ENCODE measurements around the gene GPC2. TPM values are rescaled to one million over a fixed set of nuclear protein-coding genes. Genes with fewer than 3 reads are reported as not detected.

The GPC2 gene
- total RNA-seq, 4 donors from 2014 or later: 0.66 to 2.7 TPM; not detected in 2

DNA sequence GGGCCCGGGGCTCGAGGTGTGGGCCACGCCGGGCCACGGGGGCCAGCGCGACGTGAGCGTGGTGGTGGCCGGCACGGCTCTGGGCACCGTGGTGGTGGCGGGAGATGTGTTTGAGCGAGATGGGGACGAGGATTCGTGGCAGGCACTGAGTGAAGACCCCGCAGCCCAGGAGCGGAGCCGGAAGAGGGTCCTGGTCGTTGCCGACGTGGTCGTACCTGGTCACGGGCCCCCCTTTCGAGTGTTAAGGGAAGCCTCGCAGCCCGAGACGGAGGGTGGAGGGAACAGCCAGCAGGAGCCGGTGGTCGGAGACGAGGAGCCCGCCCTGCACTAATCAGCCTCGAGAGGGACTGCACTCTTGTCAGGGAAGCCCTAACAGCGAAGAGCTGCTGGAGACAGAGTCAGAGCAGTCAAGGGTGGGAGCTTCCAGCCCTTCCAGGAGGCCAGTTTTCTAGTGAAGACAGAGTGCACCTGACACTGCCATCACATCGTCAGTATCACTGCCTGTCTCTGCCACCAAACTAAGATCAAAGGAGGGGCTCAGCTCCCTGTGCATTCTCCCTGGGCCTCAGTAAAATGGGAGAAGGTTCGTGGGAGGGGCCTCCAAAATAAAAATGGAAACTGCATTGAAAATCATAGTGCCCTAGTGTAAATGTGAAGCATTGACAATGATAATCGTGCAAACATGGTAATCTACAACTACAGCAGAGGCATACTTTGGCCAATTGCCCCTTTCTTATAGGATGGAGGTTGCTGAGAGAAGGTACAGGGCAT lies 49.1 kb downstream of the GPC2 start:
- TF ChIP-seq, protein P1, sequence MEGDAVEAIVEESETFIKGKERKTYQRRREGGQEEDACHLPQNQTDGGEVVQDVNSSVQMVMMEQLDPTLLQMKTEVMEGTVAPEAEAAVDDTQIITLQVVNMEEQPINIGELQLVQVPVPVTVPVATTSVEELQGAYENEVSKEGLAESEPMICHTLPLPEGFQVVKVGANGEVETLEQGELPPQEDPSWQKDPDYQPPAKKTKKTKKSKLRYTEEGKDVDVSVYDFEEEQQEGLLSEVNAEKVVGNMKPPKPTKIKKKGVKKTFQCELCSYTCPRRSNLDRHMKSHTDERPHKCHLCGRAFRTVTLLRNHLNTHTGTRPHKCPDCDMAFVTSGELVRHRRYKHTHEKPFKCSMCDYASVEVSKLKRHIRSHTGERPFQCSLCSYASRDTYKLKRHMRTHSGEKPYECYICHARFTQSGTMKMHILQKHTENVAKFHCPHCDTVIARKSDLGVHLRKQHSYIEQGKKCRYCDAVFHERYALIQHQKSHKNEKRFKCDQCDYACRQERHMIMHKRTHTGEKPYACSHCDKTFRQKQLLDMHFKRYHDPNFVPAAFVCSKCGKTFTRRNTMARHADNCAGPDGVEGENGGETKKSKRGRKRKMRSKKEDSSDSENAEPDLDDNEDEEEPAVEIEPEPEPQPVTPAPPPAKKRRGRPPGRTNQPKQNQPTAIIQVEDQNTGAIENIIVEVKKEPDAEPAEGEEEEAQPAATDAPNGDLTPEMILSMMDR (IDR thresholded peaks at IDR 0.05; ENCODE audit: low read depth): no peak

DNA sequence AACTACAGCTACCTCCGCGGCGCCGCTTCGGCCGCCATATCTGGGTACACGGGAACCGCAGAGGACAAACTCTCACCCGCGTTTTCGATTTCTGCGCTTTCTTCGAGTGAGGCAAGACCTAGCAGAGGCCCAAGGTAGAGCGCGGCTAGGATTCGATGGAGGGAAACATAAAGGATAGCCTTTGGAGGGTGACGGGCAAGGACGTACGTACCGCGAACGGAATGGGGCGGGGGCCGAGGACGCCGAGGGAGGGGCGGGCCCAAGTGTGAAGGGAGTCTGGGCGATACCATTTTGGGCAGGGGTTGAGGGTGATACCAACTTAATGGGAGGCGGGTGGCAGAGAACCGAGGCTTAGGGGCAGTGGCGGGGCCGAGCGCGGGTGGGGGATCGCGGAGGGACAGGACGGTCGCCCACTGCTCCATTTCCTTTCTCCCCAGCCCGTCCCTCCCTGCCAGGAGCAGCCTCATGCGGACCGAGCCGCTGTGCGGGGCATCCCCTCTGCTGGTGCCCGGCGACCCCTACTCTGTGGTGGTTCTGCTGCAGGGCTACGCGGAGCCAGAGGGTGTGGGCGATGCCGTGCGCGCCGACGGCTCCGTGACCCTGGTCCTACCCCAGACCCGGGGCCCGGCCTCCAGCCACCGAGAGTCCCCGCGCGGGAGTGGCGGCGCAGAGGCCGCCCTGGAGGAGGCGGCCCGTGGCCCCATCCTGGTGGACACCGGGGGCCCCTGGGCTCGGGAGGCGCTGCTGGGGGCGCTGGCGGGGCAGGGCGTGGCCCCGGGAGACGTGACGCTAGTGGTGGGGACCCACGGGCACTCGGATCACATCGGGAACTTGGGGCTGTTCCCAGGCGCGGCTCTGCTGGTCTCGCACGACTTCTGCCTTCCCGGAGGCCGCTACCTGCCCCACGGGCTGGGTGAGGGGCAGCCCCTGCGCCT lies 50.0 kb downstream of the GPC2 start, which contains the start of gene MBLAC1:
MBLAC1 (plus strand) TSS at position 37 of the 935 bp plus-strand sequence; CDS start at position 466, 429 bp downstream.
- TF ChIP-seq, protein P1 (IDR thresholded peaks at IDR 0.05; ENCODE audit: low read depth): no peak

DNA sequence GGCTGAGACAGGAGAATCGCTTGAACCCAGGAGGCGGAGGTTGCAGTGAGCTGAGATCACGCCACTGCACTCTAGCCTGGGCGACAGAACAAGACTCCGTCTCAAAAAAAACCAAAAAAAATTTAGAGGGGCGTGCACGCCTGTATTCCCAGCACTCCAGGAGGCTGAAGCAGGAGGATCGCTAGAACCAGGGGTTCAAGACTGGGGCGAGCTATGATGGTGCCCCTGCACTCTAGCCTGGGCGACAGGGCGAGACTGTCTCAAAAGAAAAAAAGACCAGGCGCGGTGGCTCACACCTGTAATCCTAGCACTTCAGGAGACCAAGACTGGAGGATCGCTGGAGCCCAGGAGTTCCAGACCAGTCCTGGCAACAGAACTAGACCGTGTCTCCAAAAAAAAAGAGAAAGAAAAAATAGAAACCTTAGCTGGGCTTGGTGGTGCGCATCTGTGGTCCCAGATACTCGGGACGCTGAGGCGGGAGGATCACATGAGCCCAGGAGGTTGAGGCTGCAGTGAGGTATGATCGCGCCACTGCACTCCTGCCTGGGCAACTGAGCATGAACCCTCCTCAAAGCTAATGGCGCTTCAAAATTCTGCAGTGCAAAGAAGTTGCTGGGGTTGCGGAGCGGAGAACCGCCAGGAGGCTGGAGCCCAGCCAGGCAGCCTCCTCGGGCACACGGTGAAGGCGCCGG lies 50.8 kb downstream of the GPC2 start:
- TF ChIP-seq, protein P1 (IDR thresholded peaks at IDR 0.05; ENCODE audit: low read depth): no peak

DNA sequence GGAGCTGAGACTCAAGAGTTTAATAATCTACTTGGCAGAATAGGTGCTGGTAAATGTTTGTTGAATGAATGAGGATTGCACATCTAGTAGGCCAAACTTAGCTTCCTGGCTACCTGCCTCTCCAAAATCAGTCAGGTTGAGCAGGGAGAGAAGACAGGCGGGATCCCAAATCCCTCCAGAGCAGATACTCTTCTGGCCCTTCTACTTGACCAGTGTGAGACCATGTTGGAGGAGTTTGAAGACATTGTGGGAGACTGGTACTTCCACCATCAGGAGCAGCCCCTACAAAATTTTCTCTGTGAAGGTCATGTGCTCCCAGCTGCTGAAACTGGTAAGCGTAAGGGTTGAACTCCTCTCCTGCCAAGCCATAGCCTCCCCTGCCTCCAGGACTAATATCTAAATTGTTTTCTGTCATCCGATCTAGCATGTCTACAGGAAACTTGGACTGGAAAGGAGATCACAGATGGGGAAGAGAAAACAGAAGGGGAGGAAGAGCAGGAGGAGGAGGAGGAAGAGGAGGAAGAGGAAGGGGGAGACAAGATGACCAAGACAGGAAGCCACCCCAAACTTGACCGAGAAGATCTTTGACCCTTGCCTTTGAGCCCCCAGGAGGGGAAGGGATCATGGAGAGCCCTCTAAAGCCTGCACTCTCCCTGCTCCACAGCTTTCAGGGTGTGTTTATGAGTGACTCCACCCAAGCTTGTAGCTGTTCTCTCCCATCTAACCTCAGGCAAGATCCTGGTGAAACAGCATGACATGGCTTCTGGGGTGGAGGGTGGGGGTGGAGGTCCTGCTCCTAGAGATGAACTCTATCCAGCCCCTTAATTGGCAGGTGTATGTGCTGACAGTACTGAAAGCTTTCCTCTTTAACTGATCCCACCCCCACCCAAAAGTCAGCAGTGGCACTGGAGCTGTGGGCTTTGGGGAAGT lies 52.6 kb downstream of the GPC2 start:
- TF ChIP-seq, protein P1 (IDR thresholded peaks at IDR 0.05; ENCODE audit: low read depth): no peak

DNA sequence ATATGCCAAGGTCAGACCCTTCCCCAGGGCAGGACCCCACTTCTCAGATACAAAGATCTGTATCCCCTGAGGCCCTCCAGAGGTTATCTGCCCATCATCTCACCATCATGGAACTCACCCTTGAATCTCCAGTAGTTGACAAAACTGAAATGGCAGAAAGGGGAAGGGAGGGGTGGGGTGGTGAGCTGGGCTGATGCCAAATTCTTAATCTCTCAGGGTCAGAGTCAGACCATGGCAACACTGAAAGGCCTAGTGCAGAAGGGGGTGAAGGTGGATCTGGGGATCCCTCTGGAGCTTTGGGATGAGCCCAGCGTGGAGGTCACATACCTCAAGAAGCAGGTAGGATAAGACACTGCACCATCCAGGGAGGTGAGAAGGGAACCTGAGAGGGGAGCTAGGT lies 54.6 kb downstream of the GPC2 start:
- TF ChIP-seq, protein P1 (IDR thresholded peaks at IDR 0.05; ENCODE audit: low read depth): no peak

DNA sequence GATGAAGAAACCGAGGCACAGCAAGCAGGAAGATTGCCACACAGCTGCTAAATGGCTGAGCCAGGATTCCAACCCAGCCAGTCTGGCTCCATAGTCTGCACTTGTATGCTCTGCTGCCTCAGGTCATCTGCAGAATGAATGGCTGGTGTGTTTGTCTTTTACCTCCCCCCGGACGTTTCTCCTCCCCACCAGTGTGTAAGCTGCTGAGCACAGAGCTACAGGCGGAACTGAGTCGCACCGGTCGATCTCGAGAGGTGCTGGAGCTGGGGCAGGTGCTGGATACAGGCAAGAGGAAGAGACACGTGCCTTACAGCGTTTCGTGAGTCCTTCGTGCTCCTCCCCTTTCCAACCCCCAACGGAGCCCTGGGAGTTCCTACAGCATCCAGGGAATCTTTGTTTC lies 55.1 kb downstream of the GPC2 start:
- TF ChIP-seq, protein P1 (IDR thresholded peaks at IDR 0.05; ENCODE audit: low read depth): no peak

Measured in subcutaneous adipose tissue (tissue), 4 donors.